HL-60 (cell line): ENCODE results near the gene MAP3K6.

ENCODE experiments used
- DNase-seq, 2 experiments: peaks; one replicate each; pipeline ENCODE4 v3.0.0-alpha.2; 2010 to 2020; ENCODE audit warnings: low read depth in 1 of 2, low spot score in 1 of 2
- H3K27ac ChIP-seq: fragments of 250-450 bp; sonication (Bioruptor Pico); replicated peaks from 2 replicates; pipeline ENCODE4 v1.5.1; 2020; ENCODE audit warnings: mild to moderate bottlenecking, moderate library complexity
- H3K27me3 ChIP-seq: fragments of 250-450 bp; sonication (Bioruptor Pico); 2 replicates; pipeline ENCODE4 v1.5.1; 2021; ENCODE audit warnings: mild to moderate bottlenecking, moderate library complexity; ENCODE audit not compliant: insufficient read depth, poor library complexity, severe bottlenecking
- H3K4me3 ChIP-seq: replicated peaks from 2 replicates; pipeline ENCODE4 v1.5.1; 2011; ENCODE audit warnings: mild to moderate bottlenecking, control low read depth, low read length; ENCODE audit not compliant: insufficient read depth
- GABPA ChIP-seq: IDR thresholded peaks from 2 replicates; pipeline ENCODE4 v1.6.1; 2012; ENCODE audit warnings: low read depth
- POLR2AphosphoS5 ChIP-seq: IDR thresholded peaks from 2 replicates; pipeline ENCODE4 v1.6.1; 2012; ENCODE audit warnings: low read depth
- SPI1 ChIP-seq: IDR thresholded peaks from 2 replicates; pipeline ENCODE4 v1.6.1; 2012; ENCODE audit warnings: low read depth, mild to moderate bottlenecking, borderline replicate concordance
- TF ChIP-seq, protein P1 (sequence below): IDR thresholded peaks from 2 replicates; pipeline ENCODE4 v1.6.1; 2012; ENCODE audit warnings: low read depth; ENCODE audit not compliant: insufficient replicate concordance
- TF ChIP-seq, protein P2 (sequence below): IDR thresholded peaks from one replicate; pipeline ENCODE4 v1.5.1; 2011; ENCODE audit warnings: low read length, control low read depth, inconsistent platforms; ENCODE audit not compliant: insufficient read depth

Gene MAP3K6

GRCh38 chr1:27307874-27308598 is 58.7 kb downstream of the MAP3K6 start:
- no peak for DNase-seq
- TF ChIP-seq, protein P1, sequence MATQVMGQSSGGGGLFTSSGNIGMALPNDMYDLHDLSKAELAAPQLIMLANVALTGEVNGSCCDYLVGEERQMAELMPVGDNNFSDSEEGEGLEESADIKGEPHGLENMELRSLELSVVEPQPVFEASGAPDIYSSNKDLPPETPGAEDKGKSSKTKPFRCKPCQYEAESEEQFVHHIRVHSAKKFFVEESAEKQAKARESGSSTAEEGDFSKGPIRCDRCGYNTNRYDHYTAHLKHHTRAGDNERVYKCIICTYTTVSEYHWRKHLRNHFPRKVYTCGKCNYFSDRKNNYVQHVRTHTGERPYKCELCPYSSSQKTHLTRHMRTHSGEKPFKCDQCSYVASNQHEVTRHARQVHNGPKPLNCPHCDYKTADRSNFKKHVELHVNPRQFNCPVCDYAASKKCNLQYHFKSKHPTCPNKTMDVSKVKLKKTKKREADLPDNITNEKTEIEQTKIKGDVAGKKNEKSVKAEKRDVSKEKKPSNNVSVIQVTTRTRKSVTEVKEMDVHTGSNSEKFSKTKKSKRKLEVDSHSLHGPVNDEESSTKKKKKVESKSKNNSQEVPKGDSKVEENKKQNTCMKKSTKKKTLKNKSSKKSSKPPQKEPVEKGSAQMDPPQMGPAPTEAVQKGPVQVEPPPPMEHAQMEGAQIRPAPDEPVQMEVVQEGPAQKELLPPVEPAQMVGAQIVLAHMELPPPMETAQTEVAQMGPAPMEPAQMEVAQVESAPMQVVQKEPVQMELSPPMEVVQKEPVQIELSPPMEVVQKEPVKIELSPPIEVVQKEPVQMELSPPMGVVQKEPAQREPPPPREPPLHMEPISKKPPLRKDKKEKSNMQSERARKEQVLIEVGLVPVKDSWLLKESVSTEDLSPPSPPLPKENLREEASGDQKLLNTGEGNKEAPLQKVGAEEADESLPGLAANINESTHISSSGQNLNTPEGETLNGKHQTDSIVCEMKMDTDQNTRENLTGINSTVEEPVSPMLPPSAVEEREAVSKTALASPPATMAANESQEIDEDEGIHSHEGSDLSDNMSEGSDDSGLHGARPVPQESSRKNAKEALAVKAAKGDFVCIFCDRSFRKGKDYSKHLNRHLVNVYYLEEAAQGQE, result no peak
- no peak for TF ChIP-seq POLR2AphosphoS5
- TF ChIP-seq, protein P2, sequence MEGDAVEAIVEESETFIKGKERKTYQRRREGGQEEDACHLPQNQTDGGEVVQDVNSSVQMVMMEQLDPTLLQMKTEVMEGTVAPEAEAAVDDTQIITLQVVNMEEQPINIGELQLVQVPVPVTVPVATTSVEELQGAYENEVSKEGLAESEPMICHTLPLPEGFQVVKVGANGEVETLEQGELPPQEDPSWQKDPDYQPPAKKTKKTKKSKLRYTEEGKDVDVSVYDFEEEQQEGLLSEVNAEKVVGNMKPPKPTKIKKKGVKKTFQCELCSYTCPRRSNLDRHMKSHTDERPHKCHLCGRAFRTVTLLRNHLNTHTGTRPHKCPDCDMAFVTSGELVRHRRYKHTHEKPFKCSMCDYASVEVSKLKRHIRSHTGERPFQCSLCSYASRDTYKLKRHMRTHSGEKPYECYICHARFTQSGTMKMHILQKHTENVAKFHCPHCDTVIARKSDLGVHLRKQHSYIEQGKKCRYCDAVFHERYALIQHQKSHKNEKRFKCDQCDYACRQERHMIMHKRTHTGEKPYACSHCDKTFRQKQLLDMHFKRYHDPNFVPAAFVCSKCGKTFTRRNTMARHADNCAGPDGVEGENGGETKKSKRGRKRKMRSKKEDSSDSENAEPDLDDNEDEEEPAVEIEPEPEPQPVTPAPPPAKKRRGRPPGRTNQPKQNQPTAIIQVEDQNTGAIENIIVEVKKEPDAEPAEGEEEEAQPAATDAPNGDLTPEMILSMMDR, result no peak
- no peak for TF ChIP-seq SPI1
- TF ChIP-seq GABPA, result no peak
- no peak overlapping the region for H3K4me3 ChIP-seq
- no peak overlapping the region for H3K27ac ChIP-seq
- no peaks in the 10 kb centered on the region for H3K27me3 ChIP-seq

GRCh38 chr1:27306892-27307761 is 59.6 kb downstream of the MAP3K6 start:
- TF ChIP-seq, protein P1, result no peak
- no peak for TF ChIP-seq SPI1
- TF ChIP-seq POLR2AphosphoS5, result no peak
- TF ChIP-seq, protein P2, result no peak
- no peak for TF ChIP-seq GABPA
- Histone ChIP-seq H3K4me3 (no peak overlapping the region), H3K27ac (no peak overlapping the region), H3K27me3 (no peaks in the 10 kb centered on the region)
- no peak for DNase-seq

GRCh38 chr1:27306071-27306470 is 60.7 kb downstream of the MAP3K6 start:
- no peaks in the 10 kb centered on the region for H3K27me3 ChIP-seq
- no peak for TF ChIP-seq GABPA
- no peak for TF ChIP-seq SPI1
- DNase-seq, result no peak
- no peak overlapping the region for H3K4me3 ChIP-seq
- H3K27ac ChIP-seq, result no peak overlapping the region
